HepG2 (cell line): ENCODE data around the gene RPP25L. TPM values are rescaled to one million over a fixed set of nuclear protein-coding genes. Genes with fewer than 3 reads are reported as not detected.

Source experiments
- ATAC-seq: fragments of 200-7000 bp; cut with Tn5 transposase; 3 replicates; pipeline ENCODE4 v1.9.1; 2020; ENCODE audit warnings: mild to moderate bottlenecking, moderate library complexity
- BruUV-seq: library from RNA; stranded (reverse); fragments of 400-500 nt; replicated peaks from 2 replicates; lab custom pipeline; 2021; lab: Mats Ljungman, UMichigan
- CTCF ChIA-PET: fragments of 300-600 bp; formaldehyde crosslinking; extraction: SDS; loops from one replicate; lab custom pipeline; 2021; ENCODE audit warnings: low total read pairs, inconsistent platforms, low intra/inter-chr PET ratio; lab: Yijun Ruan, JAX
- POLR2A ChIA-PET: fragments of 350-600 bp; sonication (Branson Sonifier 250); formaldehyde crosslinking; loops from one replicate; lab custom pipeline; 2020; ENCODE audit warnings: antibody characterized with exemption, inconsistent platforms; lab: Yijun Ruan, JAX
- DNase-seq: peaks from one replicate; pipeline ENCODE4 v3.0.0-alpha.2; 2015; ENCODE audit warnings: low spot score
- FAIRE-seq: peaks from 3 replicates; lab custom pipeline; 2011; peaks lifted over from hg19 to GRCh38; lab: Jason Lieb, UNC
- H2AFZ ChIP-seq: one replicate; pipeline ENCODE4 v1.6.1; 2011; ENCODE audit warnings: low read length, inconsistent platforms
- H3K27ac ChIP-seq: fragments of 300-600 bp; 3 replicates; pipeline ENCODE4 v1.8.0; 2011; ENCODE audit warnings: mixed run types, mild to moderate bottlenecking, mixed read lengths, low read length, inconsistent platforms; ENCODE audit not compliant: insufficient read depth; ENCODE audit errors: extremely low read length
- H3K27me3 ChIP-seq, 2 experiments: fragments of 200-600 bp in 1 of 2; 2 replicates in 1 of 2; 3 replicates in 1 of 2; pipeline versions ENCODE4 v1.6.0 to v1.8.0; 2011; ENCODE audit warnings: low read length in 2 of 2, mild to moderate bottlenecking in 2 of 2, moderate library complexity in 2 of 2, inconsistent platforms in 1 of 2; ENCODE audit not compliant: insufficient read depth in 2 of 2, control insufficient read depth in 1 of 2
- H3K36me3 ChIP-seq, 2 experiments: fragments of 200-600 bp in 1 of 2; replicated peaks in 1 of 2; 2 replicates in 1 of 2; 3 replicates in 1 of 2; pipeline versions ENCODE4 v1.5.1 to v1.8.0; 2011; ENCODE audit warnings: low read length in 2 of 2, inconsistent platforms in 1 of 2; ENCODE audit not compliant: insufficient read depth in 2 of 2, control insufficient read depth in 1 of 2
- H3K4me1 ChIP-seq: 2 replicates; pipeline ENCODE4 v1.5.1; 2012; ENCODE audit warnings: low read length, inconsistent platforms; ENCODE audit not compliant: insufficient read depth
- H3K4me2 ChIP-seq: 2 replicates; pipeline ENCODE4 v1.6.0; 2011; ENCODE audit warnings: low read depth, low read length, inconsistent platforms
- H3K4me3 ChIP-seq, 3 experiments: fragments of 200-600 bp in 1 of 3; sonication (generic), shearing (Covaris generic) in 1 of 3; replicated peaks in 1 of 3; 2 replicates each; pipeline ENCODE4 v1.5.1; 2011 to 2016; ENCODE audit warnings: low read length in 3 of 3, inconsistent platforms in 2 of 3, low read depth in 2 of 3, mild to moderate bottlenecking in 2 of 3, control low read depth in 1 of 3, mixed read lengths in 1 of 3; ENCODE audit not compliant: insufficient read depth in 1 of 3
- H3K79me2 ChIP-seq: one replicate; pipeline ENCODE4 v1.6.1; 2011; ENCODE audit warnings: low read length, inconsistent platforms; ENCODE audit not compliant: insufficient read depth
- H3K9ac ChIP-seq: 2 replicates; pipeline ENCODE4 v1.6.0; 2011; ENCODE audit warnings: mild to moderate bottlenecking, low read depth, low read length, inconsistent platforms; ENCODE audit not compliant: insufficient read depth
- H3K9me3 ChIP-seq: 2 replicates; pipeline ENCODE4 v1.5.1; 2012; ENCODE audit warnings: mild to moderate bottlenecking, low read length
- H4K20me1 ChIP-seq: 2 replicates; pipeline ENCODE4 v1.6.0; 2011; ENCODE audit warnings: inconsistent platforms, mild to moderate bottlenecking, low read length, moderate library complexity; ENCODE audit not compliant: insufficient read depth
- ASH2L ChIP-seq: fragments of 300-600, 200-600 bp; sonication (generic); IDR thresholded peaks from 2 replicates; pipeline ENCODE4 v1.7.0; 2017; ENCODE audit warnings: low read depth, mild to moderate bottlenecking, moderate library complexity, mixed read lengths, low read length; ENCODE audit not compliant: insufficient read length
- CEBPG ChIP-seq: IDR thresholded peaks from 2 replicates; pipeline ENCODE4 v1.6.1; 2016
- CREM ChIP-seq, 2 experiments: sonication (generic) in 1 of 2; formaldehyde crosslinking in 1 of 2; IDR thresholded peaks; 2 replicates each; pipeline versions ENCODE4 v1.4.0 to v1.6.1; 2016 to 2020; ENCODE audit warnings: antibody characterized with exemption in 1 of 2, mild to moderate bottlenecking in 1 of 2, missing genetic modification reagents in 1 of 2
- GPBP1L1 ChIP-seq: sonication (generic); formaldehyde crosslinking; IDR thresholded peaks from 2 replicates; pipeline ENCODE4 v1.5.0; 2020; ENCODE audit warnings: mild to moderate bottlenecking, missing genetic modification reagents
- HOXD1 ChIP-seq: sonication (generic); formaldehyde crosslinking; IDR thresholded peaks from 2 replicates; pipeline ENCODE4 v1.5.0; 2020; ENCODE audit warnings: missing genetic modification reagents
- KDM4B ChIP-seq: sonication (generic); formaldehyde crosslinking; IDR thresholded peaks from 2 replicates; pipeline ENCODE4 v1.4.0; 2020; ENCODE audit warnings: missing genetic modification reagents
- LCORL ChIP-seq, 2 experiments: fragments of 450-650 bp in 1 of 2; sonication (generic) in 1 of 2; formaldehyde crosslinking in 1 of 2; IDR thresholded peaks; 2 replicates each; pipeline versions ENCODE4 v1.5.0 to v1.6.1; 2017 to 2020; ENCODE audit warnings: antibody characterized with exemption in 1 of 2, missing genetic modification reagents in 1 of 2
- MAFF ChIP-seq: IDR thresholded peaks from 2 replicates; pipeline ENCODE4 v1.6.1; 2011; ENCODE audit warnings: low read depth, low read length, improper control_type of control experiment
- MTF1 ChIP-seq: sonication (generic); formaldehyde crosslinking; IDR thresholded peaks from 2 replicates; pipeline ENCODE4 v1.5.0; 2020; ENCODE audit warnings: missing genetic modification reagents
- NR2F6 ChIP-seq, 2 experiments: IDR thresholded peaks; 2 replicates each; pipeline ENCODE4 v1.6.1; 2016; ENCODE audit warnings: antibody characterized with exemption in 1 of 2, mild to moderate bottlenecking in 1 of 2
- ZNF12 ChIP-seq: sonication (generic); formaldehyde crosslinking; IDR thresholded peaks from 2 replicates; pipeline ENCODE4 v1.5.0; 2020; ENCODE audit warnings: missing genetic modification reagents
- ZNF143 ChIP-seq: sonication (generic); formaldehyde crosslinking; IDR thresholded peaks from 2 replicates; pipeline ENCODE4 v1.4.0; 2020; ENCODE audit warnings: missing genetic modification reagents
- ZNF18 ChIP-seq: sonication (generic); formaldehyde crosslinking; IDR thresholded peaks from 2 replicates; pipeline ENCODE4 v1.8.0; 2022; ENCODE audit warnings: mild to moderate bottlenecking, missing genetic modification reagents; ENCODE audit not compliant: insufficient replicate concordance
- ZNF20 ChIP-seq: sonication (generic); formaldehyde crosslinking; IDR thresholded peaks from 2 replicates; pipeline ENCODE4 v1.4.0; 2020; ENCODE audit warnings: mild to moderate bottlenecking, moderate library complexity, missing genetic modification reagents
- ZNF280D ChIP-seq: sonication (generic); formaldehyde crosslinking; IDR thresholded peaks from 2 replicates; pipeline ENCODE4 v1.5.1; 2020; ENCODE audit warnings: mild to moderate bottlenecking, missing genetic modification reagents
- ZNF512 ChIP-seq: sonication (generic); formaldehyde crosslinking; IDR thresholded peaks from 2 replicates; pipeline ENCODE4 v1.4.0; 2020; ENCODE audit warnings: mild to moderate bottlenecking, missing genetic modification reagents
- ZNF883 ChIP-seq: sonication (generic); formaldehyde crosslinking; IDR thresholded peaks from 2 replicates; pipeline ENCODE4 v1.5.1; 2020; ENCODE audit warnings: mild to moderate bottlenecking, missing genetic modification reagents; ENCODE audit errors: not compliant biosample characterization
- WGBS: methylation state at CpG from one replicate; pipeline ENCODE4 v1.1.6; 2017; ENCODE audit warnings: low lambda C conversion rate; 5-methylcytosine and 5-hydroxymethylcytosine counted together
- in situ Hi-C: cut with HindIII; loops from 2 replicates; pipeline ENCODE4 v1.10.0; 2017; ENCODE audit warnings: low pct_unique_long_range_greater_than_20kb; ENCODE audit not compliant: extremely low pct_ligation_motif_present
- intact Hi-C: fragments of 100-400 bp; cut with micrococcal nuclease; formaldehyde crosslinking; loops from one replicate; pipeline ENCODE4 v1.10.0; 2022; ENCODE audit not compliant: unreplicated experiment
- polyA plus RNA-seq, 8 experiments: library from polyadenylated mRNA; depleted of rRNA in 3 of 8; stranded (reverse) in 7 of 8; unstranded in 1 of 8; fragments of >200 nt; fragmentation: Illumina TruSeq in 4 of 8; extraction: Trizol in 4 of 8; gene quantifications; 2 replicates each; pipeline versions ENCODE4 v1.2.1 to v1.2.3, GENCODE V29; 2011 to 2016; ENCODE audit warnings: low read depth in 4 of 8, missing spikeins in 1 of 8, mixed read lengths in 1 of 8; ENCODE audit not compliant: insufficient read depth in 1 of 8
- total RNA-seq, 5 experiments: library from RNA; depleted of rRNA; stranded (reverse); fragments of >200 nt; fragmentation: Illumina TruSeq; extraction: Trizol; gene quantifications; 2 replicates each; pipeline ENCODE4 v1.2.3, GENCODE V29; 2016; ENCODE audit warnings: low read depth in 1 of 5

RPP25L gene
- total and polyA plus RNA-seq, 2 of the 13 experiments (the other 11 are each of a cell fraction or from before 2014, with no cell fraction given) = 24.5 to 27.3 TPM

- in situ Hi-C loops (no loop called here), intact Hi-C loops (no loop called here)
- TF ChIP-seq ZNF18 (CRISPR knock-in tag) (no peak), CREM (IDR thresholded peaks at IDR 0.05) (no peak), CREM (CRISPR knock-in tag; IDR thresholded peaks at IDR 0.05) (no peak), KDM4B (CRISPR knock-in tag) (no peak), ZNF883 (no peak), ZNF512 (no peak), CEBPG (no peak), ZNF280D (CRISPR knock-in tag) (no peak), ASH2L (no peak), LCORL (IDR thresholded peaks at IDR 0.05) (no peak), LCORL (CRISPR knock-in tag; IDR thresholded peaks at IDR 0.05) (no peak), MAFF (no peak), ZNF143 (CRISPR knock-in tag) (no peak), HOXD1 (no peak), MTF1 (no peak), ZNF20 (no peak), ZNF12 (CRISPR knock-in tag) (no peak), GPBP1L1 (CRISPR knock-in tag) (no peak), NR2F6 (IDR thresholded peaks at IDR 0.05) (no peak), NR2F6 (CRISPR knock-in tag; IDR thresholded peaks at IDR 0.05) (no peak)
- WGBS = 0% methylated on average over 2 of the region's 2 CpGs
- DNase-seq (no peak), ATAC-seq (no peak), FAIRE-seq (no peak)
- H3K9me3 ChIP-seq = no peaks in the 10 kb centered on the region
- peaks cover 20% of the 10 kb centered on the region; the same call in 1 of the 2 replicates for H3K4me1 ChIP-seq
- H3K79me2 ChIP-seq = no peaks in the 10 kb centered on the region
- ChIA-PET POLR2A (no interaction called here), CTCF (no interaction called here)
- BruUV-seq = no TSS peak
- H3K27me3 ChIP-seq = peaks cover 19 to 90% of the 10 kb centered on the region in 2 experiments
- H3K27ac ChIP-seq = no peak overlapping the region
- H4K20me1 ChIP-seq = no peaks in the 10 kb centered on the region; the same call in 1 of the 2 replicates
- no peak overlapping the region for H2AFZ ChIP-seq
- H3K36me3 ChIP-seq = no peaks in the 10 kb centered on the region
- H3K9ac ChIP-seq = no peak overlapping the region
- no peak overlapping the region for H3K4me3 ChIP-seq
- H3K4me2 ChIP-seq = no peak overlapping the region
These were observed 24.6 kb downstream of the RPP25L start for GRCh38 chr9:34587271-34587670.
